ENCODE results near the gene SOX1.

The SOX1 gene

DNA sequence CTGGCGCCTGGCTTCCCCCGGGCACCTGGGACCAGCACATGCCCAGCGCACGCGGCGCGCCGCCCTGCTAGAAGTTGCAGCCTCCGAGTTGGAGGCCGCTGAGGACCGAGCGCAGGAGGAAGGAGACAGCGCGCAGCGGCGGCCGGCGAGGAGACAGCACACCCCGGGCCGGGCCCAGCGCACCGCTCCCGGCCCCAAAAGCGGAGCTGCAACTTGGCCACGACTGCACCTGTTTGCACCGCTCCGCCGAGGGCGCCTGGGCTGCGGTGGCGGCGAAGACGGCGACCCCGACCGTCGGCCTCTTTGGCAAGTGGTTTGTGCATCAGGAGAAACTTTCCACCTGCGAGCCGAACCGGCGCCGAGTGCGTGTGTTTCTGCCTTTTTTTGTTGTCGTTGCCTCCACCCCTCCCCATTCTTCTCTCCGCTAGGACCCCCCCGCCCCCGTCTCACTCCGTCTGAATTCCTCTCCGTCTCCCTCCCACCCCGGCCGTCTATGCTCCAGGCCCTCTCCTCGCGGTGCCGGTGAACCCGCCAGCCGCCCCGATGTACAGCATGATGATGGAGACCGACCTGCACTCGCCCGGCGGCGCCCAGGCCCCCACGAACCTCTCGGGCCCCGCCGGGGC is at the start of gene SOX1:
Gene SOX1 (plus strand): TSS at position 34 of the 626 bp plus-strand sequence. CDS start 510 bp downstream, at position 544.
- no peak for DNase-seq (ENCODE audit: extremely low read depth in 1 of 2, low read depth in 1 of 2)

DNA sequence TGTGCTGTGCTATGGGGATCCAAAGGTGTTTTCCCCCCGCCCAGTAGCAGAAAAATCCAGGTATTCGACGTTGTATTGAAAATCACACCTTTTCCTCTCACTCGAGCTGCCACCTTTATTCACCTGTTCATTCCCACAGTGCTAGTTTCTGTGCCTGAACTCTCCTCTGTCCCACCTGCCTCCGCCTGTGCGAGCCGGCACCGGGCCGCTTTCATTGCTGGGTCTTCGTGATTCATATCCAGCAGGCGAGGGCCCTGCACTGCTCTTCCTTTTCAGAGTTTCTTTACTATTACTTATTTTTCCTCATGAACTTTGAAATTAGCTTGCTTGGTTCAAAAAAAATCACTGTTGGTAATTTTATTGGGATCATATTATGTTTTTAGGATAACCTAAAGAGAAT is 42.4 kb upstream of the SOX1 start:
- DNase-seq (ENCODE audit: extremely low read depth in 1 of 2, low read depth in 1 of 2), result no peak

- no peak for DNase-seq (ENCODE audit: extremely low read depth in 1 of 2, low read depth in 1 of 2)
These were observed 39.7 kb upstream of the SOX1 start for GRCh38 chr13:112027250-112027649.

DNA sequence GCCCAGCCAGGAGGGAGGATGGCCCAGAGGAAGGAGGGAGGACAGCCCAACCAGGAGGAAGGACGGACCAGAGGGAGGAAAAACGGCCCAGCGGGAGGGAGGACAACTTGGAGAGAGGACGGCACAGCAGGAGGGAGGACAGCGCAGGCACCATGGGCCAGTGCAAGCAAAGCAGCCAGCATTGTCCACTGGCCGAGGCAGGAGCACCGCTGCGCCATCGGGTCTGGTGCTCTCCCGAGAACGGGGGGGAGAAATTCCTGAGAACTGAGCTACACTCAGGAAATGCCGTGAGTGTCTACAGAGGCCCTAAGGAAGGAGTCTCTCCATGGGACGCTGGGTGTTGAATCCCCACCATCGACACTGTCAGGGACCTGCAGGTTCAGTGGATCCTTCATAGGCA is 38.5 kb upstream of the SOX1 start:
- no peak for DNase-seq (ENCODE audit: extremely low read depth in 1 of 2, low read depth in 1 of 2)

- DNase-seq (ENCODE audit: extremely low read depth in 1 of 2, low read depth in 1 of 2), result no peak
These were observed 37.8 kb upstream of the SOX1 start for GRCh38 chr13:112029143-112029542.

- no peak for DNase-seq (ENCODE audit: extremely low read depth in 1 of 2, low read depth in 1 of 2)
These were observed 34.6 kb upstream of the SOX1 start for GRCh38 chr13:112032186-112032993.

DNA sequence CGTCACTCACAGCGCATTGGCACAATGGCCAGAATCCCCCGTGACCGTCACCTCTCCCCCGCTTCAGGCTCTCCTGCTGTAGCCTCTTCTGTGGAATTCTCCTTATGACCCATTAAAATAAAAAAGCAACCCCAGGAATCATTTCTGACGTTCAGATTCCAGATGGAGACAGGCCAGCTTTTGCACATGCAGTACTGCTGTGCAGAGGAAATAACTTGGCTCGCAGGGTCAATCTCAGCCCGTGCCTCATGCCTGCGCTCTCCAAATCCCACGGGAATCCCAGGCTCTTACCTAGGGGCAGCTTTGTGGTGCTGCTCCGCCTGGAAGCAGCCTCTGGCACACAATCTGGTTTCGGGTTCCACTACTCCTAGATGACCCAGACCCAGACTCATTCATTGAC is 32.7 kb upstream of the SOX1 start:
- no peak for DNase-seq (ENCODE audit: extremely low read depth in 1 of 2, low read depth in 1 of 2)

DNA sequence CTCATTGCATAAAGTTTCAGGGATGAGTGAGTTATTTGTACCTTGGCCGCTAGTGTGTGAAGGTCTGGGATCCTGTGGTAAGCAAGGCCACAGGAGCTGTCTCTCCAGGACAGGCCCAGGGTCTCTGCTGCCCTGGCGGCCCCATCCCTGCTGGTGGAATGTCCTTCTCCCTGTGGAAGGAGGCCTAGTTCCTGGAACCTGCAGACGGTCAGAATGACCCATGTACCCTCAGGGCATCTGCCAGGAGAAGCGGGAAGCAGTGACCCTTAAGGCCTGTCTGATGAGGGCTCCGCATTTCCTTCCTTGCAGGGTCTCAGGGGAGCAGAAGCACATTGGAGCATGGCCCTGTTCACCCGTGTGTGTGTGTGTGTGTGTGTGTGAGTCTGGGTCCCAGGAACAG is 32.1 kb upstream of the SOX1 start:
- DNase-seq (ENCODE audit: extremely low read depth in 1 of 2, low read depth in 1 of 2), result no peak

DNA sequence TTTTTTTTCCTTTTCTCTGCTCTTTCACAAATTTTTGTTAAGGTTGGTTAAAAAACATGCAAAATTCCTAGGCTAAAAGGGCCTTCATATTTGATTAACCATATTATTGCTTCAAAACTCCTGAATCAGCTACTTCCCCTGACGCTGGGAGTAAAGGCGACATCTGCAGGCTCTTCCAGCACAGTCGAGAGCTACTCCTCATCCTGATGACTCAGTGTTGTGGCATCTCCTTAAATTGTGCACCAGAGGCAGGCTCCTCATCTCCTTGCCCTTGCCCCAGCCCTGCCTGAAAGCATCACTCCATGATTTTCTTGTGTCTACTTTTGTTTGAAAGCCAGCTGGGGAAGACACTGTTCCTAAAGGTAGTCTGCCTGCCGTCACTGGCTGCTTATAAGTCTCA is 24.5 kb upstream of the SOX1 start:
- no peak for DNase-seq (ENCODE audit: extremely low read depth in 1 of 2, low read depth in 1 of 2)

DNA sequence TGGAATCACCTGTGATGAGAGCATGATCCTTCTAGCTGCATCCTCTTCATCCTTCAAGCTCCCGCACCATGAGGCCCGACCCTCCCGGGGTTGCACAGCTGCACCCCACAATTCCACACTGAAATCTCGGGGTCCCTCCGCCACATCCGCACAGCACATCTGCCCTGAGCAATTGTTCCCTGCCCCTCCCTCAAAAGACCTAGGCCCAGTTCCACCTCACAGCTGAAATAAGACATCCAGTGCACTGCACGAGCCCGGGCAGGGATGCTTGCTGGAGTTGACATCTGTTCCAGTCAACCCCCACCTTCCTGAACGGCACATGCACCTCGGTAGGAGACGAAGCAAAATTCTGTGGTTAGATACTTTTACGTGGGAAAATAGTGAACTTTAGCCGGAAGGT is 14.7 kb upstream of the SOX1 start:
- no peak for DNase-seq (ENCODE audit: extremely low read depth in 1 of 2, low read depth in 1 of 2)

DNA sequence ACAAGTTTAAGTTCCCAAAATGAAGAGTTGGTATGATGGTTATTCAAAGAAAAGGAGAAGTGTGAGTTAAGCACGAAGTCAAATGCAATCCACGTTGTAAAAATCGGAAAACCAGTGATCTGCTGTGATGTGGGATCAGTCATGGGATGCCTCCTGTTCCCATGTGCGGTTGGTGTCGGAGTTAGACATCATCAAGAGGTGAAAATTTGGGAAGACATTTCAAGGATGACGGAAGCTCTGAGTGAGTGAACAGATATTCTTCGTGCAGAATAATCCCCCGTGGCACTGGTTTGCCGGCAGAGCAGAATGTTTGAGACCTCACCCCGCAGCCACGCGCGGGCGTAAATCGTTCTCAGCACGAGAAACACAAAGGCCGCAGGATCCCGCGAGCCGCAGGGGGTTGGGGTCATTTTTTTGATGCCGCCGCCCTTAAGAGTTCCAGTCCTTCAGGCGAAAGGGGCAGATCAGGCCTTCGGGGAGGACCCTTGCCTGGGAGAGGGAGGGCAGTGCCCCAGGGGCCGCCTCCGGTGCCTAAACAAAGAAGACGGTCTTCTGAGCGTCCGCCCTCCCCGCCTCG is 13.7 kb upstream of the SOX1 start:
- DNase-seq (ENCODE audit: extremely low read depth in 1 of 2, low read depth in 1 of 2), result no peak

GRCh38 chr13:112053744-112054615 is 13.0 kb upstream of the SOX1 start:
- no peak for DNase-seq (ENCODE audit: extremely low read depth in 1 of 2, low read depth in 1 of 2)

DNA sequence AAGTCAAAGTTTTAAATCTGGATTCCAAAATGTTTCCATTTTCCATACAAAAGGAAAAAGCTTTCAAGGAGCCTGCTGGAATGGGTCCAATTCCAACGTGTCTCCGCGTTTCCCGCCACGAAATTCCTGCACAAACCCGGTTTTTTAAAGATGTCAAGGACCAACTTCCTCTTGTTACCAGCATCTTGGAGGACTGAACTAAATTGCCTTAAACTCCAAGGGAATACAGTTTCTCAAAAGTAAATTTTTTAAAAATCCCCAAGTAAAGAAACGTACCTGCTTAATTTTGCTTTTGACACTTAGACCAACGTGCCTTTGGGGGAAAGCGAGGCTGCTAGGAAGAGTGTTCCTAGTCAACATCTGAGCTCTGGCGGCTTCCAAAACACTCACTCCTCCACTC is 12.3 kb upstream of the SOX1 start:
- DNase-seq (ENCODE audit: extremely low read depth in 1 of 2, low read depth in 1 of 2), result no peak

DNA sequence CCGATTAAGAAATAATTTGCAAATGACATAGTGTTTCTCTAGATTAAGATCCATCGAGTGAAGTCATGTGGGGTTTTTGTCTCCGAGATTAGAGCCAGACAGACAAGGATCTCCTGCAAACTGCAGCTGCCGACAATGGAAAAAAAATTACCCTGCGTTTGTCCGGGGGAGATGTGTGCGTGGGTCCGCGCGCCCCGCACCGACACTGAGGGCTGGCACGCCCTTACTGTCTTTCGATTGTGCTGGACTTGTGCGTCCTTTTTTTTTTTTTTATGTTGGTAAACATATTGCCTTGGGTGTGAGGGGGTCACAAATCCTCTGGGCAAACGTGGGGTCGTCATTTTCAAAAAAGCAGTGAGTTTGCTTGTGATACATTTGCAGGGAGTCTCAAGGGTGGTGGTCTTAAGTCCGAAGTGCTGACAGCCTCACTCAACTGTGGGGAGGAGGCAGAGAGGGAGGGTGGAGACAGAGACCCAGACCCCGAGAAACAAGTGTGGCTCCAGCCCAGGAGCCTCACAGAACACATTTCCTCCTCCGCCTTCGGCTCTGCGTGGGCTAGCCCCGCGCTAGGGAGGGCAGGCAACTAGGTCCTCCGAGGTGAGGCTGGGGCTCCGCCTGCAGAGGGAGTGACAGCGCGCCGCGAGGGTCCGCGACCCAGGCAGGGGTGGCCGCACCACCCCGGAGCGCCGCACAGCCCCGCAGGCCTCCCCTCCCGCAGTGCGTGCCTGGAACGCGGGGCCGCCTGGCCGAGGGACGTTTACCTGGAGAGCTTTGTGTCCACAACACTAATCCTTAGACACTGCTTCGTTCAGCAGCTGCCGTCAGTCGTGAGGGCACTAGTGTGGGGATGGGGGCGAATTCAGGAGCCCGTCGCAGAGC is 11.7 kb upstream of the SOX1 start:
- DNase-seq (ENCODE audit: extremely low read depth in 1 of 2, low read depth in 1 of 2), result no peak

GRCh38 chr13:112055915-112056269 is 11.1 kb upstream of the SOX1 start:
- no peak for DNase-seq (ENCODE audit: extremely low read depth in 1 of 2, low read depth in 1 of 2)

DNA sequence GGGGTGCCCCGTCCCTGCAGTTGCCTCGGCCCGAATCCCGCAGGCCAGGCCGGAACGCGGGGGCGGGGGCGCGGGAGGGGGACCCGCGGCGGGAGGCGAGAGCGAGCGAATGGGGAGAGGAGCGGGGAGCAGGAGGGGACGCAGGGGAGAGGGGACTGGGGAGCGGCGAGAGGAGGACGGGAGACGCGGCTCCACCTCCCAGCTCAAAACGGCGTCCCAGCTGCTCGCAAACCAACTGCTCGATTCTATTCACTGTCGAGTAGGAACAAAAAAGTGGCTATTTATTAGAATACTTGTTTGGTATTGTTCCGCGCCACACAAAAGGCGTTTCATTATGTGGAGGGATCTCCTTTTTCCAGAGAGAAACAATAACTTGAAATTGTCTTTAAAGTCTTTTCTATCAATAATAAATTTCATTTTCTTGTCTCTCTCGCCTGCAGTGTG is 10.6 kb upstream of the SOX1 start:
- no peak for DNase-seq (ENCODE audit: extremely low read depth in 1 of 2, low read depth in 1 of 2)

GRCh38 chr13:112056739-112057438 is 10.1 kb upstream of the SOX1 start:
- DNase-seq (ENCODE audit: extremely low read depth in 1 of 2, low read depth in 1 of 2), result no peak

- DNase-seq (ENCODE audit: extremely low read depth in 1 of 2, low read depth in 1 of 2), result no peak
These were observed 9.6 kb upstream of the SOX1 start for GRCh38 chr13:112057439-112057735.

DNA sequence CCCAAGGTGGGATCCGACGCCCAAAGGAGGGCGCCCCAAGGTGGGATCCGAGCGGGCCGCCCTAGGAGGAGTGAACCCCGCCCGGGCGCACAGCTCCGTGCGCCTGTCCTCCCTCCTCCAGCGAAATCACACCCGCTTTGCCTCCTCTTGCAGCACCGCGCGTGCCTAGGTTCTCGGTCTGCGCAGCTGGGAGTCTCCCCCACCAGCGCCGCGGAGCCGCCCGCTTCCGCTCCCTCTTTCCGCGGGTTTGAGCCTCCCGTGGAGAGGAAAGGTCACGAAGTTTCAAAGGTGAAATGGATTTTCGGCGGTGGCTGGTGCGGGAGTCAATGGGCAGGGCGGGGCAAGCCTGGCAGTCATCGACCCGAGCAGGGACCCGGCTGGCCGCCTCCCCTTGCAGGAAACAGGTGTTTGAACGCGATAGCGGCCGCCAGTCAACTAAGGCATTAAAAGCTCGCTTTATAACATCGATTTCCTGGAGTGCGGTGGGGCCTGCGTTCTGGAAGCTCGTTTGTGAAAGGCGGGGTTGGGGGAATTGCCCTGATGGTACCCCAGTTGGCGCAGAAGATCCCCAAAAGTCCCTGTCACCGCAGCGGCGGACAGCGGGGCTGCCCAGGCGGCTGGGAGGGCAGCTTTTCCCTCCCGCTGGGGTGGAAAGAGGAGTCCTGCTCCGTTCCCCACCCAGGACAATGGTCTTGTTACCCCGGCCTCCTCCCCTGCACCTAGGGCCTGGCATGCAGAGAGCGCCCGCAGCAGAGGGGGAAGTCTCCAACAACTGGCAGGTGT is 9.0 kb upstream of the SOX1 start:
- DNase-seq (ENCODE audit: extremely low read depth in 1 of 2, low read depth in 1 of 2), result no peak

Measured in stimulated activated CD8-positive, alpha-beta memory T cell treated with anti-CD3 and anti-CD28 coated beads, Interleukin-7, amount 100 ng/mL, for 48 hours (primary cell).